Measurements from ENCODE around the gene HMG20A.

- no peak for TF ChIP-seq CTCF (IDR thresholded peaks at IDR 0.05)
- no peak for TF ChIP-seq EP300 (IDR thresholded peaks at IDR 0.05)
- no peak for TF ChIP-seq POLR2A (IDR thresholded peaks at IDR 0.05)
Measured at GRCh38 chr15:77511869-77512268, 91.2 kb downstream of the HMG20A start.
